ENCODE data around the gene TMEM170A. TPM values are rescaled to one million over a fixed set of nuclear protein-coding genes. Genes with fewer than 3 reads are reported as not detected.
"Not testable (repeated sequence)": the region's sequence is repeated elsewhere in the genome, so short reads cannot be mapped to it uniquely, and the experiment has no call there.

Gene TMEM170A
- total RNA-seq, 8 experiments from 2014 or later = 7.9 to 24.2 (median 17.1) TPM

DNA sequence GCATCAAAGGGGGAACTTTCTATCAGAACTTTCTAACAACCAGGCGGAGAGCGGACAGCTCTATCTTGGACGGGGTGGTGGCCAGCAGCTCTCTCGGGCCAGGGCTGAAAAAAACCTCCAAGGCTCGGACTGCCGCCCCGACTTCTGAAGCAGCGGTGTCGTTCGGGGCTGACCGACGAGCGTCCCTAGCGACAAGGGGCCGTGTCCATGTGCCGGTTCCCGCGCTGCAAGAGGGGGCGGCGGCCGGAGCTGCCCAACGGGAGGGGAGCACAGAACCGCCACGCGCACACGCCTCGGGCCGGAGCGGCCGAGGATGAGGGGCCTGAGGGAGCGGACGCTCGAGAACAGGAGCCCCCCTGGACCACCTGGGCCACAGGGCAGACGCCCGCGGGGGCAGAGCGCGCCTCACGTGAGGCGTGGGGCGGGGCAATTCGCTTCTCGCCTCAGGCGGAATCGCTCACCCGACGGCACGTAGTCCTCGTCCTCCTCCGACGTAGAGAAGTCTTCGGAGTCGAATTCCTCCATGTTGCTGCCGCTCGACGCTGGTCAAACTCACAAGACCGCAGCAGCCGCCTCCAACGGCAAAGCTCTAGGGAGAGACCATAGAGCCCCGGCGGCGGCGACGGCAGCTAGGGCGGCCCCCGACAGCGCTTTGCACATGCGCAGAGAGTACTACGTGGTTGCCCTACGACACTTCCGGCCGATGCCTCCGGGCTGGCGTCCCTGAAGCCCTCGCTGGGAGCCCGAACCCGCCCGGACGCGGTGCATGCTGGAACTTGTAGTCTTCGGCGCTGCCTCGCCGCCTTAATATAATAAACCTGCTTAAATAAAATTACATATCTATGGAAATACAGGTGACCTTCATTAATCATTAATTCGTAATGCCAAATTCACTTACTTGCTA, 31.4 kb downstream of the TMEM170A start, which contains the start of gene CFDP1:
Gene CFDP1 (minus strand): TSS at position 676 of the 904 bp plus-strand sequence. CDS start 151 bp downstream, at position 525.
- Histone ChIP-seq H3K4me3 (peak within 1 kb of the TSS; percentile 63 to 76 (median 71)), H3K4me1 (replicated peaks in 1 of 2) (peaks cover 3 to 5% of the 10 kb centered on the region in 2 donors), H3K27ac (peak within 1 kb of the TSS; percentile 78 to 88)
- ATAC-seq (replicated peaks in 6 of 8) = peak; percentile 83 to 98 (median 94)
- in situ Hi-C loops (cut with MboI; ENCODE audit: low pct_unique_long_range_greater_than_20kb in 2 of 9, low sequenced_read_pairs in 9 of 9, unreplicated experiment in 9 of 9) = no loop called here
- 0 to 10% (median 0%) methylated on average over 1 to 15 of the region's 85 CpGs; no CpG with 5 or more reads in 3 of the 10 experiments for WGBS, 10 experiments

DNA sequence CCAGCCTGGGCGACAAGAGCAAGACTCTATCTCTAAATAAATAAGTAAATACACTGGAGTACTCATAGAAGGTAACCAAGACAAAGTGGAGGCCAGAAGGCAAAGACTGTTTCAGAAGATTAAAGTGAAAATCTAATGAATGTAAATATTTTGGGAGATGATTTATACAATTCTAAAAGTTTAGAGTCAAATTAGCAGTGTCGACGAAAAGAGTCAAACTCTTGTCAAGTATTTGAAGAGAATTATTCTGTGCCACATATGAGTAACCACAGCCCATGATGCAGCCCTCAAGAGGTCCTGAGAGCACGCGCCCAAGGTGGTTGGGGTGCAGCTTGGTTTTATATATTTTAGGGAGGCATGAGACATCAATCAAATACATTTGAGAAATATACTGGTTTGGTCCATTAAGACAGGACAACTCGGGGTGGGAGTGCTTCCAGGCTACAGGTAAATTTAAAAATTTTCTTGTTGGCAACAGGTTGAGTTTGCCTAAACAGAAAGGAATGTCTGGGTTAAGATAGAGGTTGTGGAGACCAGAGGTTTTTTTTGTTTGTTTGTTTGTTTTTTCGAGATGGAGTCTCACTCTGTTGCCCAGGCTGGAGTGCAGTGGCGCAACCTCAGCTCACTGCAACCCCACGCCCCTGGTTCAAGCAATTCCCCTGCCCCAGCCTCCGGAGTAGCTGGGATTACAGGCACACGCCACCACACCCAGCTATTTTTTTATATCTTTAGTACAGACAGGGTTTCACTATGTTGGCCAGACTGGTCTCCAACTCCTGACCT, 34.7 kb downstream of the TMEM170A start:
- WGBS, 10 experiments = 85 to 100% (median 98%) methylated on average over 1 to 6 of the region's 11 CpGs
- ATAC-seq (replicated peaks in 6 of 8) = no peak
- Histone ChIP-seq H3K27ac (no peak overlapping the region), H3K4me3 (no peak overlapping the region), H3K4me1 (replicated peaks in 1 of 2) (peaks cover 3 to 5% of the 10 kb centered on the region in 2 donors)
- in situ Hi-C loops (cut with MboI; ENCODE audit: low pct_unique_long_range_greater_than_20kb in 2 of 9, low sequenced_read_pairs in 9 of 9, unreplicated experiment in 9 of 9) = no loop called here

- 50 to 100% (median 83%) methylated on average over 1 to 2 of the region's 2 CpGs; no CpG with 5 or more reads in 2 of the 10 experiments for WGBS, 10 experiments
- H3K27ac ChIP-seq; H3K4me3 ChIP-seq; ATAC-seq (replicated peaks in 6 of 8); in situ Hi-C loops (cut with MboI; ENCODE audit: low pct_unique_long_range_greater_than_20kb in 2 of 9, low sequenced_read_pairs in 9 of 9, unreplicated experiment in 9 of 9); H3K4me1 ChIP-seq (replicated peaks in 1 of 2): not testable (repeated sequence)
Measured at GRCh38 chr16:75426524-75426923, 38.0 kb downstream of the TMEM170A start.

DNA sequence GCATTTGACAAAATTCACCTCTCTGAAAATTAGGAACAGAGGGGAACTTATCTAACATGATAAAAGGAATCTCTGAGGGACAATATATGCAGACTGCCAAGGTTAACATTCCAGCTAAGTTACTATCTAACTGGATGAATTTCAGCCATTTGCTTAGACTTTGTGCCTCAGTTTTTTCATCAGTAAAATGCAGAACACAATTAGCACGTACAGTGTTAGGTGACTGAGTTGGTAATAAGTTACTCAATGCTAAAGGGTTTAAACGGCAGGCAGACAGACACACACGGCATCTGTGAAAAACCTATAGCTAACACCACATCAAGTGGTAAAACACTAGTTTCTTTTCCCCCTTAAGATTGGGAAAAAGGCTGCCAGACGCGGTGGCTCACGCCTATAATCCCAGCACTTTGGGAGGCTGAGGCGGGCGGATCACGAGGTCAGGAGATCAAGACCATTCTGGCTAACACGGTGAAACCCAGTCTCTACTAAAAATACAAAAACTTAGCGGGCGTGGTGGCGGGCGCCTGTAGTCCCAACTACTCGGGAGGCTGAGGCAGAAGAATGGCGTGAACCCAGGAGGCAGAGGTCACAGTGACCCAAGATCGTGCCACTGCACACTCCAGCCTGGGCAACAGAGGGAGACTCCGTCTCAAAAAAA, 40.3 kb downstream of the TMEM170A start:
- H3K27ac ChIP-seq; H3K4me3 ChIP-seq; in situ Hi-C loops (cut with MboI; ENCODE audit: low pct_unique_long_range_greater_than_20kb in 2 of 9, low sequenced_read_pairs in 9 of 9, unreplicated experiment in 9 of 9): not testable (repeated sequence)
- H3K4me1 ChIP-seq (replicated peaks in 1 of 2) = peaks cover 12 to 21% of the 10 kb centered on the region in 2 donors
- ATAC-seq (replicated peaks in 6 of 8) = peak in 3 of 8 experiments; percentile 14 to 39 (median 20)
- 76 to 100% (median 88%) methylated on average over 1 to 13 of the region's 18 CpGs for WGBS, 10 experiments

DNA sequence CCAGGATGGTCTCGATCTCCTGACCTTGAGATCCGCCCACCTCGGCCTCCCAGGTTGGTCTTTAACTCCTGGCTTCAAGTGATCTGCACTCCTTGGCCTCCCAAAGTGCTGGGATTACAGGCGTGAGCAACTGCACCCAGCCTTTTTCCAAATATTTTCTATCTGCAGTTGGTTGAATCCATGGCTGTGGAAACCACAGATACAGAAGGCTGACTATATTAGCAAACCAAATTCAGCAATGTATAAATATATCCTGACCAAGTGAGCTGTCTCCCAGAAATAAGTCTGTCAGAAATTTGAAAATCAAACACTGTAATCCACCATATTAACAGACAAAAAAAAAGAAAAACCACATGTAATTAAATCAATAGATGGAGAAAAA, 40.8 kb downstream of the TMEM170A start:
- Histone ChIP-seq H3K4me3 (no peak overlapping the region), H3K27ac (no peak overlapping the region), H3K4me1 (replicated peaks in 1 of 2) (peaks cover 12 to 21% of the 10 kb centered on the region in 2 donors)
- WGBS, 10 experiments = 0 to 100% (median 84%) methylated on average over 1 to 4 of the region's 4 CpGs; no CpG with 5 or more reads in 6 of the 10 experiments
- peak in 3 of 8 experiments; percentile 71 to 86 (median 79) for ATAC-seq (replicated peaks in 6 of 8)
- in situ Hi-C loops (cut with MboI; ENCODE audit: low pct_unique_long_range_greater_than_20kb in 2 of 9, low sequenced_read_pairs in 9 of 9, unreplicated experiment in 9 of 9) = no loop called here

DNA sequence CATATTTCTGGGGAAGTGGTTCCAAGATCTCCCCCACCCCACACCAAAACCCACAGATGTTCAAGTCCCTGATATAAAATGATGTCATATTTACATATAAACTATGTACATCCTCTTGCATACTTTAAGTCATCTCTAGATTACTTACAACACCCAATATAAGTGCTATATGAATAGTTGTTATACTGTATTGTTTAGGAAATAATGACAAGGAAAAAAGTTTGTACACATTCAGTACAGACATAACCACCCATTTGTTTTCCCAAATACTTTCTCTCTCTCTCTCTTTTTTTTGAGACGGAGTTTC, 42.7 kb downstream of the TMEM170A start:
- peak overlapping the region in 1 of 2 donors; percentile 70 for H3K27ac ChIP-seq
- WGBS, 10 experiments = 100% methylated on average over 1 of the region's 1 CpG; no CpG with 5 or more reads in 6 of the 10 experiments
- no peak overlapping the region for H3K4me3 ChIP-seq
- H3K4me1 ChIP-seq (replicated peaks in 1 of 2) = peaks cover 12 to 21% of the 10 kb centered on the region in 2 donors
- no peak for ATAC-seq (replicated peaks in 6 of 8)
- in situ Hi-C loops (cut with MboI; ENCODE audit: low pct_unique_long_range_greater_than_20kb in 2 of 9, low sequenced_read_pairs in 9 of 9, unreplicated experiment in 9 of 9) = no loop called here

DNA sequence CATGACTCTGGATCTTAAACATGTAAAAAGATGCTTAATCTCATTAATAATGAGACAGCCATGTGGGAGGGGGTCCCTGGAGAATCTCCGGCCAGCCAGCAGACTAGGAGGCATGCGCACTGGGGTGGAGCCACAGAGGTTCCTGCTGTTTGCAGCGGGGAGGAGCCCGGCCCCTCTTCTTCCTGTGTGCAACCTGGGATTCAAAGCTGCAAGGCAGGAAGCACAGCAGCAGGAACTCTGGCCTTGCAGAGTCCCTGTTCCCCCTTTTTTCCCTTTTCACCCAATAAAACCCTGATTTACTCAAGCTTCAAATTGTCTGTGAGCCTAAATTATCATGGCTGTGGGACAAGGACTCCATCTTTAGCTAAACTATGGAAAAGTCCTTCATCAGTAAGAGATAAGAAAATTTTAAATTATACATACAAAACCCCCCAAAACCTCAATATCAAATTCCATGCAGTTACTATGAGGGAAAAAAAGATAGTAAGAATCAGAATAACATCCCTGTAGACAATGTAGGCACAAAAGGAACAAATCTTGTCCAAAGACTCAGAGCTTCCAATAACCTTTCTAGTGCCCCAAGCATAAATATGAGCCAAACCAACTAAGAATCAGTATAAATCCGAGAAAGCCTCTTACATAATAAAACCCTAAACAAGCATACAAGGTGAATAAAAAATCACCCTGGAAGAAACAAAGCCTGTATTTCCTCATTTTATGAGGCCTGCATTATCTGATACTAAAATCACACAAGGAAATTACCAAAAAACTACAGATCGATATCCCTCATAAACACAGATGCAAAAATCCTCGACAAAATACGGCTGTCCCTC, 43.3 kb downstream of the TMEM170A start:
- in situ Hi-C loops (cut with MboI; ENCODE audit: low pct_unique_long_range_greater_than_20kb in 2 of 9, low sequenced_read_pairs in 9 of 9, unreplicated experiment in 9 of 9) = no loop called here
- ATAC-seq (replicated peaks in 6 of 8) = peak; percentile 80 to 100 (median 99)
- Histone ChIP-seq H3K4me1 (replicated peaks in 1 of 2) (peaks cover 12 to 21% of the 10 kb centered on the region in 2 donors), H3K4me3 (peak overlapping the region in 2 of 5 donors; percentile 4 to 15), H3K27ac (peak overlapping the region; percentile 67 to 70)
- 5 to 91% (median 41%) methylated on average over 1 to 8 of the region's 8 CpGs for WGBS, 10 experiments

GRCh38 chr16:75416904-75417565, 47.5 kb downstream of the TMEM170A start:
- no peak overlapping the region for H3K4me3 ChIP-seq
- 33 to 95% (median 72%) methylated on average over 1 to 2 of the region's 2 CpGs for WGBS, 10 experiments
- H3K27ac ChIP-seq = no peak overlapping the region
- in situ Hi-C loops (cut with MboI; ENCODE audit: low pct_unique_long_range_greater_than_20kb in 2 of 9, low sequenced_read_pairs in 9 of 9, unreplicated experiment in 9 of 9) = no loop called here
- ATAC-seq (replicated peaks in 6 of 8) = no peak
- H3K4me1 ChIP-seq (replicated peaks in 1 of 2) = peaks cover 12 to 21% of the 10 kb centered on the region in 2 donors

- Histone ChIP-seq H3K27ac (no peak overlapping the region), H3K4me3 (no peak overlapping the region), H3K4me1 (replicated peaks in 1 of 2) (peaks cover 5 to 10% of the 10 kb centered on the region in 2 donors)
- peak in 2 of 8 experiments; percentile 39 to 66 for ATAC-seq (replicated peaks in 6 of 8)
- in situ Hi-C loops (cut with MboI; ENCODE audit: low pct_unique_long_range_greater_than_20kb in 2 of 9, low sequenced_read_pairs in 9 of 9, unreplicated experiment in 9 of 9) = no loop called here
- 0 to 100% (median 86%) methylated on average over 1 to 3 of the region's 4 CpGs; no CpG with 5 or more reads in 2 of the 10 experiments for WGBS, 10 experiments
Measured at GRCh38 chr16:75415169-75415905, 49.2 kb downstream of the TMEM170A start.

DNA sequence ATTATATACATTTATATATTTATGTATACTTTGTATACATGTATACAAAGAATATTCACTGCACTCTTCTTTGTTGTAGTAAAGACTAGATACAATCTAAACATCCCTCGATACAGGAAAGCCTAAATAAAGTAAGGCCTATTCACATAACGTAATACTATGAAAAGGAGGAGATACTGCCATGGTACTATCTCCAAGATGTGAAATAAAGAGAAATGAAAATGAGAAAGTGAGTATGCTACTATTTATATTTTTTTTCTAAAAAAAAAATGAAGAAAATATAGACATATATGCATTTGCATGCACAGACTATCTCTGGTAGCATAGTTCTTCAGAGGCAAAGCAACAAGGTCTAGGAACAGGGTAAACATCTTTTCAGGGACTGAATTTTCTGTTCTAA, 50.5 kb downstream of the TMEM170A start:
- Histone ChIP-seq H3K4me3 (no peak overlapping the region), H3K27ac (no peak overlapping the region), H3K4me1 (replicated peaks in 1 of 2) (no peaks in the 10 kb centered on the region)
- ATAC-seq (replicated peaks in 6 of 8) = no peak
- 57 to 100% (median 100%) methylated on average over 1 to 2 of the region's 2 CpGs; no CpG with 5 or more reads in 1 of the 10 experiments for WGBS, 10 experiments
- in situ Hi-C loops (cut with MboI; ENCODE audit: low pct_unique_long_range_greater_than_20kb in 2 of 9, low sequenced_read_pairs in 9 of 9, unreplicated experiment in 9 of 9) = no loop called here

GRCh38 chr16:75406943-75407342, 57.5 kb downstream of the TMEM170A start:
- no peak for ATAC-seq (replicated peaks in 6 of 8)
- in situ Hi-C loops (cut with MboI; ENCODE audit: low pct_unique_long_range_greater_than_20kb in 2 of 9, low sequenced_read_pairs in 9 of 9, unreplicated experiment in 9 of 9) = loop anchor here in 2 of 9 experiments (10.0 kb wide), 1 partner anchor 192 kb away; the partner anchor contains the start of gene CTRB1 (in 2 of the 2)
- Histone ChIP-seq H3K27ac (no peak overlapping the region), H3K4me3 (no peak overlapping the region), H3K4me1 (replicated peaks in 1 of 2) (no peaks in the 10 kb centered on the region)
- WGBS, 10 experiments = 75 to 100% (median 100%) methylated on average over 1 to 4 of the region's 4 CpGs; no CpG with 5 or more reads in 1 of the 10 experiments
